Body of pancreas (tissue), 4 donors: ENCODE measurements around the gene KIF1A. TPM values are rescaled to one million over a fixed set of nuclear protein-coding genes. Genes with fewer than 3 reads are reported as not detected.
"Not testable (repeated sequence)": the region's sequence is repeated elsewhere in the genome, so short reads cannot be mapped to it uniquely, and the experiment has no call there.

ENCODE experiments used
- ATAC-seq: fragments of 150-250 bp; one replicate; pipeline ENCODE4 v1.9.1; 2016
- DNase-seq, 4 donors: peaks; one replicate each; pipeline ENCODE4 v3.0.0-alpha.2; 2019
- H3K27ac ChIP-seq, 4 donors: fragments of 200-600 bp; sonication (generic); 1 replicate in 3 of 4; 2 replicates in 1 of 4; pipeline versions ENCODE4 v1.5.1 to v1.6.1; 2016 to 2019; ENCODE audit warnings: mild to moderate bottlenecking in 1 of 4, mixed read lengths in 1 of 4, moderate library complexity in 1 of 4
- H3K27me3 ChIP-seq, 2 donors: fragments of 200-600 bp; sonication (generic); one replicate each; pipeline ENCODE4 v1.6.0; 2016; ENCODE audit warnings: mild to moderate bottlenecking in 1 of 2
- H3K36me3 ChIP-seq, 2 donors: fragments of 200-600 bp; sonication (generic); replicated peaks in 1 of 2; 2 replicates each; pipeline ENCODE4 v1.5.1; 2016; ENCODE audit warnings: low read depth in 2 of 2; ENCODE audit not compliant: insufficient read depth in 1 of 2
- H3K4me1 ChIP-seq: fragments of 200-600 bp; sonication (generic); one replicate; pipeline ENCODE4 v1.6.0; 2016
- H3K4me3 ChIP-seq, 2 donors: fragments of 200-600 bp; sonication (generic); 1 replicate in 1 of 2; 2 replicates in 1 of 2; pipeline ENCODE4 v1.5.1; 2016 to 2019
- H3K9me3 ChIP-seq, 3 donors: fragments of 200-600 bp; sonication (generic); 1 replicate in 2 of 3; 2 replicates in 1 of 3; pipeline ENCODE4 v1.5.1; 2016
- CTCF ChIP-seq, 7 experiments: fragments of 450-650 bp in 4 of 7; fragments of 200-600 bp in 3 of 7; sonication (generic) in 3 of 7; IDR thresholded peaks; one replicate each; pipeline ENCODE4 v1.5.1; 2016 to 2019; ENCODE audit warnings: antibody characterized with exemption in 7 of 7
- POLR2A ChIP-seq, 3 donors: fragments of 450-650 bp; IDR thresholded peaks; one replicate each; pipeline ENCODE4 v1.6.1; 2016; ENCODE audit warnings: antibody characterized with exemption in 3 of 3, mild to moderate bottlenecking in 2 of 3
- WGBS, 2 donors: methylation state at CpG; one replicate each; pipeline ENCODE4 v1.1.5; 2017; 5-methylcytosine and 5-hydroxymethylcytosine counted together
- intact Hi-C: fragments of 100-400 bp; cut with DNase I; formaldehyde crosslinking; loops from one replicate; pipeline ENCODE4 v1.15.1; 2023
- total RNA-seq, 2 donors: library from RNA; depleted of rRNA; stranded (reverse); fragments of >200 nt; gene quantifications; one replicate each; pipeline ENCODE4 v1.1.0, GENCODE V29; 2016

The KIF1A gene
- total RNA-seq, 2 donors from 2014 or later: 51.9 to 79.1 TPM

GRCh38 chr2:240847817-240848216 is 27.8 kb upstream of the KIF1A start:
- H3K36me3 ChIP-seq: no peaks in the 10 kb centered on the region
- no peak overlapping the region for H3K4me3 ChIP-seq
- no peaks in the 10 kb centered on the region for H3K9me3 ChIP-seq
- ATAC-seq: no peak
- no peaks in the 10 kb centered on the region for H3K27me3 ChIP-seq
- WGBS, 2 donors: 85 to 94% methylated on average over 13 of the region's 13 CpGs
- intact Hi-C loops: no loop called here
- DNase-seq: no peak
- TF ChIP-seq POLR2A (IDR thresholded peaks at IDR 0.05): no peak
- TF ChIP-seq CTCF (IDR thresholded peaks at IDR 0.05): no peak
- no peak overlapping the region for H3K27ac ChIP-seq
- H3K4me1 ChIP-seq: no peaks in the 10 kb centered on the region

- H3K36me3 ChIP-seq: no peaks in the 10 kb centered on the region
- H3K27ac ChIP-seq: no peak overlapping the region
- H3K4me1 ChIP-seq: no peaks in the 10 kb centered on the region
- no peaks in the 10 kb centered on the region for H3K9me3 ChIP-seq
- TF ChIP-seq POLR2A (IDR thresholded peaks at IDR 0.05) (no peak), CTCF (IDR thresholded peaks at IDR 0.05) (no peak)
- H3K27me3 ChIP-seq: no peaks in the 10 kb centered on the region
- 53 to 56% methylated on average over 2 to 5 of the region's 5 CpGs for WGBS, 2 donors
- DNase-seq (peak in 3 of 4 donors; percentile 27 to 66 (median 50)), ATAC-seq (no peak)
- intact Hi-C loops: no loop called here
- H3K4me3 ChIP-seq: no peak overlapping the region
Observed at GRCh38 chr2:240846873-240847595, 27.0 kb upstream of the KIF1A start.

GRCh38 chr2:240846309-240846708 is 26.3 kb upstream of the KIF1A start:
- DNase-seq: not testable (repeated sequence)
- 72 to 78% methylated on average over 2 of the region's 2 CpGs for WGBS, 2 donors

GRCh38 chr2:240840435-240841060 is 20.5 kb upstream of the KIF1A start:
- Histone ChIP-seq H3K9me3 (no peaks in the 10 kb centered on the region), H3K4me1 (no peaks in the 10 kb centered on the region), H3K36me3 (no peaks in the 10 kb centered on the region), H3K27me3 (no peaks in the 10 kb centered on the region), H3K4me3 (no peak overlapping the region), H3K27ac (no peak overlapping the region)
- TF ChIP-seq POLR2A (IDR thresholded peaks at IDR 0.05) (no peak), CTCF (IDR thresholded peaks at IDR 0.05) (peak; percentile 48 to 84 (median 72))
- intact Hi-C loops: no loop called here
- DNase-seq: peak; percentile 77 to 86 (median 84)
- peak; percentile 95 for ATAC-seq
- 28% methylated on average over 9 of the region's 9 CpGs; no CpG with 5 or more reads in 1 of the 2 donors for WGBS, 2 donors

More at GRCh38 chr2:240846309-240846708, 26.3 kb upstream of the KIF1A start:
- H3K4me3 ChIP-seq, H3K27me3 ChIP-seq, H3K27ac ChIP-seq, H3K9me3 ChIP-seq, H3K36me3 ChIP-seq, intact Hi-C loops, ATAC-seq, H3K4me1 ChIP-seq: not testable (repeated sequence)

DNA sequence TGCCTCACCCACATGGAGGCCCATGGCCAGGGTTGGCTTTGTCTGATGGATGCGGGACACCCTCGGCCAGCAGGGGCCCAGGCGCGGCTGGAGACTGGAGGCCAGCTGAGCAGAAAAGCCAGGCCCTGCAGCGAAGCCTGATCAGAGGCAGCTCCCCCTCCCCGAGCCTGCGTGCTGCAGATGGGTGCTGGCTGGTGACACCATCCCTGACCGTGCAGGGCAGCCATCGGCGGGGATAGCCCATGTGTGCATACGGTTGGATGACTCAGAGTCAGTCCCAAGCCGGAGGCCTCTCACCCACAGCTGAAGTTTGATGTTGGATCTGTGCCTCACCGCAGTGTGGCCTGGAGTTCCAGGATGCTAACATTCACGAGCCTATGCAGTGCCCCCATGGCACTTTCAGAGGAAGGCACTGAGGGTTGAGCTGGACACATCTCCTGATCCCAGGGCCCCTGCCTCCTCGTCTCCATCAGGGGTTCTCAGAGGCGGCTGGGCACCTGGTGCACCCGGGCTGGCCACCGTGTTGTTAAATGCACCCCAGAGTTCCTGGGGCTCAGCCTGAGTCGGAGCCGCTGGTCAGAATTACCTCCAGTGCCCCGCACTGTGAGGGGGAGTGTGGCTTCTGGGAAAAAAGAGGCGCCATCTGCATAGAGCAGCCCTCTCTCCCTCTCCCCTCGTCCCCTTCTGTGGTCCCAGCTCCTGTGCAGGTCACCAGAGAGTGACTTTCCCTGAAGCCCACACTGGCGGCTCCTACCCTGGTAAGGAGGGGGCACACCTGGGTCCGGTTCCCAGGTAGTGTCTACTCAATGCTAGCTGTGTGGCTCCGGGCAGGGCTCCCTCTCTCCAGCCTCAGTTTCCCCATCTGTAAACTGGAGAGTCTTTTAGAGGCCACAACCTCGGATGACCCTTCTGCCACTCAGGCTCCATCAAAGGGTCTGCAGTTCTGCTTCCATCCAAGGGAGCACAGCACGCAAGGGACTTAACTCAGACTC is 19.4 kb upstream of the KIF1A start:
- TF ChIP-seq CTCF (IDR thresholded peaks at IDR 0.05): no peak
- no peak for TF ChIP-seq POLR2A (IDR thresholded peaks at IDR 0.05)
- 69 to 79% methylated on average over 7 to 28 of the region's 28 CpGs for WGBS, 2 donors
- no peaks in the 10 kb centered on the region for H3K4me1 ChIP-seq
- intact Hi-C loops: no loop called here
- H3K36me3 ChIP-seq: no peaks in the 10 kb centered on the region
- no peaks in the 10 kb centered on the region for H3K9me3 ChIP-seq
- DNase-seq (no peak), ATAC-seq (no peak)
- no peak overlapping the region for H3K4me3 ChIP-seq
- no peak overlapping the region for H3K27ac ChIP-seq
- no peaks in the 10 kb centered on the region for H3K27me3 ChIP-seq
